Nucleus accumbens (tissue), 56 donors: ENCODE results near the gene ZRANB3.
"Not testable (repeated sequence)": the region's sequence is repeated elsewhere in the genome, so short reads cannot be mapped to it uniquely, and the experiment has no call there.

ENCODE experiments used
- DNase-seq, 56 donors: peaks; one replicate each; lab custom pipeline; 2025; lab: John Stamatoyannopoulos, UW

ZRANB3 gene

GRCh38 chr2:135530313-135531230 lies at the start of gene ZRANB3:
Gene ZRANB3, minus strand, starts transcription at chr2:135531218.
- peak; percentile 78 to 98 (median 92) for DNase-seq

GRCh38 chr2:135573620-135574019 lies 42.6 kb upstream of the ZRANB3 start:
- DNase-seq = no peak

DNA sequence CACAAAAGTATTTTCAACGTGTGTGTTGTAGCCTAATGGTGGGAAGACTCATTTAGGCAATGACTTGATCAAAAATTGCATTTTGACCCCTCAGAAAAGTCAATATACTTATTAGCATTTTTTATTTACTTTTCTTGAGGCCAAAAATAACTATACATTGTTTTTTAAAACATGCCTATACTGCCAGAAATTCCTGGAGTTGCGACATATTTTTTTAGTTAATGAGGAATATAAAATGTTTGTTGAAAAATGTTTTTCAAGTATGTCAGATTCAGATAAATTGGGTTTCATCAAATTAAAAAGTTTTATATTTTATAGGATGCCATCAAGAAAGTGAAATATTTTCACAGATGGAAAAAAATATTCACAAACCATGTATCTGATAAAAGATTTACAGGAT lies 39.9 kb upstream of the ZRANB3 start:
- no peak for DNase-seq

DNA sequence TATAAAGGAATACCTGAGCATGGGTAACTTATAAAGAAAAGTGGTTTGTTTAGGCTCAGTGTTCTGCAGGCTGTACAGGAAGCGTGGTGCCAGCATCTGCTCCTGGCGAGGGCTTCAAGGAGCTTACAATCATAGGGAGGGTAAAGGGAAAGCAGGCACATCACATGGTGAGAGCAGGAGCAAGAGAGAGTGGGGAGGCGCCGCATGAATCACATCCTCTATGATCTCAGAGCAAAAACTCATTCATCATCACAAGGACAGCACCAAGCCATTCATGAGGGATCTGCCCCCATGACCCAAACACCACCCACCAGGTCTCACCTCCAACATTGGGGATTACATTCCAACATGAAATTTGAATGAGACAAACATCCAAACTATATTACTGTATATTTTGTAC lies 32.8 kb upstream of the ZRANB3 start:
- DNase-seq = no peak

GRCh38 chr2:135561925-135562324 lies 30.9 kb upstream of the ZRANB3 start:
- no peak for DNase-seq

DNA sequence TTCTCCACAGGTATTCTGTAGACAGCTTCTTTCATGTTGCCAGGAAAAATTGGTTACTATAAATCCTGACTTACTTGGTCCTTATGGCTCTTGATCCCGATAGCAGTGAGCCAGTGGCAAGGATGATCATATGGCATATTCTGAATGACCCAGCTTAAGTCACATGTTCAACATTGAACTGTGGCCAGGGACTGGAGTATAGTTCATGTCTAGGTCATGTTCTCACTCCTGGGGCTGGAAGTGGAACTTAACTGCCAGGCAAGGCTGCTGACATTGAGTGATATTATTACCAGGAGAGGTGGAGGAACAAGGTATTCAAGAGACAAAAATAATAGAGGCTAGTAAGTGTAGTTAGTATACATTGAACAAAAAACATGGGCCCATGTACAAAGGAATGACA lies 26.5 kb upstream of the ZRANB3 start:
- DNase-seq = no peak

- no peak for DNase-seq
Observed at GRCh38 chr2:135555311-135555710, 24.3 kb upstream of the ZRANB3 start.

- DNase-seq = no peak
Observed at GRCh38 chr2:135552887-135553286, 21.9 kb upstream of the ZRANB3 start.

DNA sequence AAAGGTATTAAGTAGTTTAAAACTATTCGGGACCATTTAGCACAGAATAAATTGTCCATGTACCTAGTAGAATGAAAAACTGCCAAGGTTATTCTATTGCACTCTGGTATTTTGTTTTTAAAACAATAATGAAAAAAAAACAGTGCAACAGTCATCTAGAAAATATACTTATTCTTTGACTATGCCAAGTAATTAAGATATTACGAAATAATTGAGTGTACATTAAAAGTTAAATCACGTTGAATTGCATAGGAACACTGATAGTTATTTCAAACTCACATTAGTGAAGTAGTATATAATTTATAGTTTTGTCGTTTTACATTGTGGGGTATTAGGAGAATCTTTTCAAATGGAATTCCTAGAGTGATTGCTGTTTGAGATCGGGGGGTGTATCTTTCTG lies 20.3 kb upstream of the ZRANB3 start:
- no peak for DNase-seq

DNA sequence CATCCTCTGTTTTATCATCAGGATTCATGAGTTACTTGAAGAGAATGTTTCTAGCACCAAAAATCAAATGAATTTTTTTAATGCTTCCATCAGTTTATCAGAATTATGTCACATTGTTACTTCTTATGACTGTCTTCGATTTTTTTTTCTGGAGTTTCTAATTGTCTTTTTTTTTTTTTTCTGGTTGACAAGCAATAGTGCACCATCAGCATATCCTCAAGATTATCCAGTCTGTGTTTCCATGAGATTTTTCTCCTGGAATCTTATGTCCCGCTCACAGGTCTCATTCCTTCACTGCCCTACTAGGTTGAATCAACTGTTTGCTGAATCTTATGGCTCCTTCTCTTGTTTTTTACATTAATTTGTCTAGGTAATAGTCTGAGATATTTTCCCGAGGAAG lies 16.3 kb upstream of the ZRANB3 start:
- no peak for DNase-seq

DNA sequence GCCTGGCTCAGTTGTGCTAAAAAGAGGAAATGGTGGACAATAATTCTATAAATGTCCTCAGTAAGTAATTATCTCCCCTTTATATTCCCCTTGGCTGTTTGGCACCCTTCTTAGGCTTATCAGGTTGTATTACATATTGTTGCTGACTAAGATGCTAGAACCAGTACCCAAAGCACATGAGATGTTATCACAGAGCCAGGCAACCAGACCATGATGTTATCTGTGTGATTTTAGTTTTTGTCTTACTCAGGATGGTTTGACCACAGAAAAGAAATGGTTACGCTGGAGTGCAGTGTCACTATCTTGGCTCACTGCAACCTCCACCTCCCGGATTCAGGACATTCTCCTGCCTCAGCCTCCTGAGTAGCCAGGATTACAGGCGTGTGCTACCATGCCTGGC lies 15.4 kb upstream of the ZRANB3 start:
- DNase-seq = no peak

- DNase-seq = not testable (repeated sequence)
Observed at GRCh38 chr2:135533545-135533944, 2.5 kb upstream of the ZRANB3 start.

DNA sequence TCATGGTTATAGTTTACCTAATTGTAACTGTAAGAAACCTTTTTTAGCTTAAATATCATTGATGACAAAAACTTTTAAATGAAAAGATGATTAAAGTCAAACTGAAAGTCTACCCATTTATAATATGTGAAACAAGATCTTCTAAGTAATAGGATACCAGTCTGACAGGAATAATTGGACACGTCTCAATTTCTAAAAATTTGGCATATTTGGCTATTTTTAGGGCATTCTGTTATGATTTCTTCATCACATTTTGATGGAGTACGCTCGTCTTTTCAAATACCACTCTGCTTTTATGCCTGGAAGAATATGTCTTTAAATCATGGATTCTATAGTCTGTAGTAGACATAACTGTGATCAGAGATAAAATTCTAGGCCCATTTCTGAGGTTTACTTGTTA lies 1.6 kb upstream of the ZRANB3 start:
- DNase-seq = no peak

DNA sequence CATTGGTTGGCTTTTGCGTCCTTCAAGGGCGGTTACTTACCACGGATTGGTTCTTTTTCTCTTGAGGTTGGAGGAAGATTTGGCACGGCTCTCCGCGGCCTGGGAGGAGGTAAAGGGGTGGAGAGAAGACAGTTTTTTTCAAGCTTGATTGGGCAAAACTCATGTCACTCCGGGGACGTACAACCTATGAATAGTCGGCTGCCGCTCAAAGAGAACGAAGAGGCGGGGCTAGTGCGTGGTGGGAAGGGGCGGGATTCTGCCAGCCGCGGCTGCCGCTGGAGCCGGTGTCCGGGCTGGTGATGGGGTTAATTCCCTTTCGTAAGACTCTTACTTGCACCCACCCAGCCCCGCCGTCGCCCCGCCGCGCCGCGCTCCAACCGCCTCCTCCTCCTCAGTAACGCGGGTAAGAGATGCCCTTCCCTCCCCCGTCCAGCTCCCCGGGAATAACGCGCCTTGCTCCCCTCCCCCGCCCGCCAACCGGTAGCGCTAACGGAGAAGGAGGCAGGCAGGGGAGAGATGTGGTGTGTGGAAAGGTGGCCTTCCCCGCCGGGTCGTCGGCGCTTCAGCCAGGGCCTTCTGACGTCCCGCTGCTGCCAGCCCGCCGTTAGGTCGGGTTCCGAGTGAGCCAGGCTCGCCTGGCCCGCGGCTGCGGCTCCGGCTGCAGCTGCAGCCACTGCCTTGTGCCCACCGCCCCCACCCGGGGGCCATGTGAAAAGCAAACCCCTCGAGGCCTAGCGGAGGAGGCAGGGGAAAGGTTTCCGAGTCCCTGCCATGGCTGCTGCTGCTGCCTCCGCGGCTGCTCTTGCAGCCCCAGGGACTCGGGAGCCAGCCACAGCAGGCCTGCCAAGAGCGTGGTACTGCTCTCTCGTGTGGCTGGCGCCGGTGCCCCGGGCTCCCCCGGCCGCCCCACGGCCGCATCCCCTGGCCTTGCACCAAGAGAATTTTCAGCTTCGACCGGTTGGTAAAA lies 496 bp upstream of the ZRANB3 start, which contains the start of gene R3HDM1:
Gene R3HDM1, plus strand, starts transcription at position 254 of the 967 bp plus-strand sequence. CDS start 73,362 bp downstream, outside the sequence.
- peak; percentile 82 to 99 (median 96) for DNase-seq

DNA sequence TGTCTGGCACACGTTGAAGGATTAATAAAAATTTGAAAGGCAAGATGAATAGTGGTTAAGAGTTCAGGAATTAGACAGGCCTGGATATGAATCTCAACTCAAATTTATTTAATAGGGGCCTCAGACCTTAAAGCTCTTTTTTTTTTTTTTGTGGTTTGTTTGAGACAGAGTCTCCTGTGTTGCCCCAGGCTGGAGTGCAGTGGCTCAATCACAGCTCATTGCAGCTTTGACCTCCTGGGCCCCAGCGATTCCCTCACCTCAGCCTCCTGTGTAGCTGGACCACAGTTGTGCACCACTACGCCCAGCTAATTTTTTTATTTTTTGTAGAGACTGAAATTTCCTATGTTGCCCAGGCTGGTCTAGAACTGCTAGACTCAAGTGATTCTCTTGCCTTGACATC lies 3.0 kb downstream of the ZRANB3 start:
- no peak for DNase-seq

DNA sequence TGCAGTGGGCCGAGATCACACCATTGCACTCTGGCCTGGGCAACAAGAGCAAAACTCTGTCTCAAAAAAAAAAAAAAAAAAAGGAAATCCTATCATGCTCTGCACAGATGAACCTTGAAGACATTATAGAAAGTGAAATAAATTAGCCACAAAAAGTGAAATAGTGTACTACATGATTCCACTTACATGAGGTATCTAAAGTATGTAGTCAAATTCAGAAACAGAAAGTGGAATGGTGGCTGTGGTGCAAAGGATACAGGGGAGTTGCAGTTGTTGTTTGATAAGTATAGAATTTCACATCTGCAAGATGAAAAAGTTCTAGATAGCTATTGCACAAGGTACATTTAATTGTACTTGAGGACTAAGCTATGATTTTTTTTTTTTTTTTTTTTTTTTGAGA lies 5.2 kb downstream of the ZRANB3 start:
- DNase-seq = no peak

GRCh38 chr2:135512099-135512498 lies 18.9 kb downstream of the ZRANB3 start:
- no peak for DNase-seq

DNA sequence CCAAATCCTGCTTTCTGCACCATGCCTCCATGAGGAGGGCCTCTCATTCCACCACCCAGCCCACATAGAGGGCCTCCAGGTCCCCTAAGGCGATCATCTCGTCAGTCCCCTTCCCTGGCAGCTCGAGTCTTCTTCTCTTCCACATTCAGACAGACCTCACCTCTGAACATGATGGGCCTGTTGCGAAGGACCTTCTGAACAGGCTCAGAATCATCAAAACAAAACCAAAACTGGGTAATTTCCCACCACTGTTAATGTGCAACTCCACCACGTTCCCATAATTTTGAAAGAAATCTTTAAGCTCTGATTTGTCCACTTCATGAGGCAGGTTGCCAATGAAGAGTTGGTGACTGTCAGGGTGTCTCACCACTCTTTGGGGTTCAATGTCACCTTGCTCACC lies 20.4 kb downstream of the ZRANB3 start:
- DNase-seq = no peak

GRCh38 chr2:135504811-135505210 lies 26.2 kb downstream of the ZRANB3 start:
- no peak for DNase-seq

- not testable (repeated sequence) for DNase-seq
Observed at GRCh38 chr2:135498588-135498987, 32.4 kb downstream of the ZRANB3 start.

DNA sequence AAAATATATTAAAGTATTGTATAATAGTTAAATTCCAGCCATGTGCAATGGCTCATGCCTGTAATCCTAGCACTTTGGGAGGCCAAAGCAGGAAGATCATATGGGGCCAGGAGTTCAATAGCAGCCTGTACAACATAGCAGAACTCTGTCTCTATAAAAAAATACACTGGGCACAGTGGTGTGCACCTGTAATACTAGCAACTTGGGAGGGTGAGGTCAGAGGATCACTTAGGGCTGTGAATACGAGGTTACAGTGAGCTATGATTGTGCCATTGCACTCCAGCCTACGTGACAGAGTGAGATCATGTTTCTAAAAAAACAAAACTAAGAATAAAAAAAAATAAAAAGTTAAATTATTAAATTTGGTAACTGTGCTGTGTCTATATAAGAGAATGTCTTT lies 36.1 kb downstream of the ZRANB3 start:
- no peak for DNase-seq
